T-helper 1 cell treated with Interleukin-12 subunit alpha and Interleukin-12 subunit beta and Interleukin-4 antibody, amounts not matched to agents 30 μg/mL and 1 μg/mL, for 36 hours (primary cell): Measurements from ENCODE around the gene CNTN4.

Experiments
- H3K27ac Mint-ChIP-seq: one replicate; pipeline ENCODE4 v1.8.0; 2021; ENCODE audit warnings: mild to moderate bottlenecking, mixed read lengths
- H3K27me3 Mint-ChIP-seq: one replicate; pipeline ENCODE4 v1.8.0; 2021; ENCODE audit warnings: low read depth, mixed read lengths
- H3K36me3 Mint-ChIP-seq: one replicate; pipeline ENCODE4 v1.8.0; 2021; ENCODE audit warnings: low read depth, mixed read lengths
- H3K4me1 Mint-ChIP-seq: one replicate; pipeline ENCODE4 v1.8.0; 2021; ENCODE audit warnings: low read depth, mixed read lengths
- H3K4me3 Mint-ChIP-seq: one replicate; pipeline ENCODE4 v1.8.0; 2021; ENCODE audit warnings: mild to moderate bottlenecking, moderate library complexity, mixed read lengths
- H3K9me3 Mint-ChIP-seq: one replicate; pipeline ENCODE4 v1.8.0; 2021; ENCODE audit warnings: mixed read lengths

Gene CNTN4

GRCh38 chr3:3023111-3023745 lies 924.6 kb downstream of the CNTN4 start:
- H3K36me3 Mint-ChIP-seq, result no peaks in the 10 kb centered on the region
- H3K4me1 Mint-ChIP-seq, result peaks cover 5% of the 10 kb centered on the region
- H3K9me3 Mint-ChIP-seq, result no peaks in the 10 kb centered on the region
- peaks cover 26% of the 10 kb centered on the region for H3K27me3 Mint-ChIP-seq
- no peak overlapping the region for H3K4me3 Mint-ChIP-seq
- no peak overlapping the region for H3K27ac Mint-ChIP-seq

GRCh38 chr3:3027976-3028567 lies 929.4 kb downstream of the CNTN4 start:
- H3K27ac Mint-ChIP-seq, result no peak overlapping the region
- H3K4me1 Mint-ChIP-seq, result peaks cover 10% of the 10 kb centered on the region
- H3K9me3 Mint-ChIP-seq, result no peaks in the 10 kb centered on the region
- H3K27me3 Mint-ChIP-seq, result peaks cover 15% of the 10 kb centered on the region
- no peaks in the 10 kb centered on the region for H3K36me3 Mint-ChIP-seq
- no peak overlapping the region for H3K4me3 Mint-ChIP-seq

- H3K27ac Mint-ChIP-seq, result no peak overlapping the region
These were observed 932.7 kb downstream of the CNTN4 start for GRCh38 chr3:3031326-3031725.

GRCh38 chr3:3037156-3037555 lies 938.5 kb downstream of the CNTN4 start:
- H3K27ac Mint-ChIP-seq, result no peak overlapping the region
- no peaks in the 10 kb centered on the region for H3K9me3 Mint-ChIP-seq
- H3K4me1 Mint-ChIP-seq, result peaks cover 1% of the 10 kb centered on the region
- no peaks in the 10 kb centered on the region for H3K27me3 Mint-ChIP-seq
- H3K36me3 Mint-ChIP-seq, result no peaks in the 10 kb centered on the region
- no peak overlapping the region for H3K4me3 Mint-ChIP-seq

More at GRCh38 chr3:3031326-3031725, 932.7 kb downstream of the CNTN4 start:
- peaks cover 10% of the 10 kb centered on the region for H3K4me1 Mint-ChIP-seq
- no peaks in the 10 kb centered on the region for H3K27me3 Mint-ChIP-seq
- H3K4me3 Mint-ChIP-seq, result no peak overlapping the region
- no peaks in the 10 kb centered on the region for H3K9me3 Mint-ChIP-seq
- no peaks in the 10 kb centered on the region for H3K36me3 Mint-ChIP-seq

GRCh38 chr3:3038201-3038991 lies 939.7 kb downstream of the CNTN4 start:
- Mint-ChIP-seq H3K27ac (no peak overlapping the region), H3K36me3 (no peaks in the 10 kb centered on the region), H3K9me3 (no peaks in the 10 kb centered on the region), H3K27me3 (no peaks in the 10 kb centered on the region), H3K4me3 (no peak overlapping the region), H3K4me1 (no peaks in the 10 kb centered on the region)

GRCh38 chr3:3053974-3054373 lies 955.3 kb downstream of the CNTN4 start:
- Mint-ChIP-seq H3K9me3 (no peaks in the 10 kb centered on the region), H3K36me3 (no peaks in the 10 kb centered on the region), H3K27ac (no peak overlapping the region), H3K27me3 (peaks cover 5% of the 10 kb centered on the region), H3K4me1 (no peaks in the 10 kb centered on the region), H3K4me3 (no peak overlapping the region)

GRCh38 chr3:3059645-3060044 lies 961.0 kb downstream of the CNTN4 start:
- H3K27me3 Mint-ChIP-seq, result peaks cover 6% of the 10 kb centered on the region
- H3K36me3 Mint-ChIP-seq, result no peaks in the 10 kb centered on the region
- no peak overlapping the region for H3K27ac Mint-ChIP-seq
- H3K4me1 Mint-ChIP-seq, result no peaks in the 10 kb centered on the region
- H3K4me3 Mint-ChIP-seq, result no peak overlapping the region
- no peaks in the 10 kb centered on the region for H3K9me3 Mint-ChIP-seq

GRCh38 chr3:3064297-3064696 lies 965.6 kb downstream of the CNTN4 start:
- peaks cover 6% of the 10 kb centered on the region for H3K27me3 Mint-ChIP-seq
- H3K4me3 Mint-ChIP-seq, result no peak overlapping the region
- no peak overlapping the region for H3K27ac Mint-ChIP-seq
- H3K36me3 Mint-ChIP-seq, result no peaks in the 10 kb centered on the region
- no peaks in the 10 kb centered on the region for H3K9me3 Mint-ChIP-seq
- no peaks in the 10 kb centered on the region for H3K4me1 Mint-ChIP-seq

GRCh38 chr3:3065876-3066275 lies 967.2 kb downstream of the CNTN4 start:
- Mint-ChIP-seq H3K4me1 (no peaks in the 10 kb centered on the region), H3K27ac (no peak overlapping the region), H3K36me3 (no peaks in the 10 kb centered on the region), H3K9me3 (no peaks in the 10 kb centered on the region), H3K4me3 (no peak overlapping the region), H3K27me3 (no peaks in the 10 kb centered on the region)

- no peak overlapping the region for H3K4me3 Mint-ChIP-seq
- H3K27me3 Mint-ChIP-seq, result no peaks in the 10 kb centered on the region
- no peaks in the 10 kb centered on the region for H3K4me1 Mint-ChIP-seq
- H3K27ac Mint-ChIP-seq, result no peak overlapping the region
- no peaks in the 10 kb centered on the region for H3K36me3 Mint-ChIP-seq
- no peaks in the 10 kb centered on the region for H3K9me3 Mint-ChIP-seq
These were observed 967.7 kb downstream of the CNTN4 start for GRCh38 chr3:3066378-3066777.

- Mint-ChIP-seq H3K4me3 (no peak overlapping the region), H3K36me3 (no peaks in the 10 kb centered on the region), H3K9me3 (no peaks in the 10 kb centered on the region), H3K27me3 (no peaks in the 10 kb centered on the region), H3K27ac (no peak overlapping the region), H3K4me1 (no peaks in the 10 kb centered on the region)
These were observed 968.2 kb downstream of the CNTN4 start for GRCh38 chr3:3066910-3067309.

- no peaks in the 10 kb centered on the region for H3K4me1 Mint-ChIP-seq
These were observed 969.8 kb downstream of the CNTN4 start for GRCh38 chr3:3068358-3068881.

GRCh38 chr3:3069723-3070122 lies 971.1 kb downstream of the CNTN4 start:
- Mint-ChIP-seq H3K27ac (no peak overlapping the region), H3K4me3 (no peak overlapping the region), H3K9me3 (no peaks in the 10 kb centered on the region), H3K36me3 (no peaks in the 10 kb centered on the region), H3K27me3 (no peaks in the 10 kb centered on the region), H3K4me1 (no peaks in the 10 kb centered on the region)

More at GRCh38 chr3:3068358-3068881, 969.8 kb downstream of the CNTN4 start:
- Mint-ChIP-seq H3K36me3 (no peaks in the 10 kb centered on the region), H3K27ac (no peak overlapping the region), H3K4me3 (no peak overlapping the region), H3K9me3 (no peaks in the 10 kb centered on the region), H3K27me3 (no peaks in the 10 kb centered on the region)

GRCh38 chr3:3071136-3071535 lies 972.5 kb downstream of the CNTN4 start:
- Mint-ChIP-seq H3K4me1 (no peaks in the 10 kb centered on the region), H3K4me3 (no peak overlapping the region), H3K36me3 (no peaks in the 10 kb centered on the region), H3K27me3 (no peaks in the 10 kb centered on the region), H3K9me3 (no peaks in the 10 kb centered on the region), H3K27ac (no peak overlapping the region)
